HG03097 (cell line): ENCODE results near the gene RAD51B.
"Not testable (repeated sequence)": the region's sequence is repeated elsewhere in the genome, so short reads cannot be mapped to it uniquely, and the experiment has no call there.

ENCODE experiments used
- ATAC-seq: cut with Tn5 transposase; IDR thresholded peaks from one replicate; pipeline ENCODE4 v1.9.1; 2021; ENCODE audit not compliant: unreplicated experiment, low FRiP score

RAD51B gene

GRCh38 chr14:68649476-68650189 is 830.1 kb downstream of the RAD51B start:
- no peak for ATAC-seq

DNA sequence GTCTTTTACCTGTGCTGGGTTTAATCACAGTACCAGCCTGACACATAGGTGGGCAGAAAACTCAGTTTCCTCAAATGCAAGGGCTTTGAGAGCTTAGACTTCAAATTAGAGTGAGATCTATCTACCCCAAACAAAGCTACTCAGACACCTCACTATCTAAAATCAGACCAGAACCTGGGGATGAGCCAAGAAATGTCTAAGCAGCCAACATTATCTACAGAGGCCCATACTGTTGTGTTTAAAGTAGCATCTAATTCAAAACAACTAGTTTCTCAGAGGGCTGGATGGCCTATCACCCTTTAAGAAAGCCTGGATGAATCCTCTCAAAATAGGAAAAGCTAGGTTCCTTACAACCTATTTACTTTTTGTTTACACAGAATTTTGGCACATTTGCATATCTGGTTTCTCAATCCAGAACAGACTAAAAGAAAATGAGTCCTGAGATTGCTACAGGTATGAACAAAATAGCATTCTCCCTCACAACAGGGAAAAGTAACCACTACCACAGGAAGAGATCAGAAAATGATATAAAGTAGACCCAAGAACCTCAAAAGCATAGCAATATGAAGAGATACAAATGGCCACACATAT is 830.9 kb downstream of the RAD51B start:
- ATAC-seq, result no peak

- ATAC-seq, result no peak
Observed at GRCh38 chr14:68651075-68651474, 831.5 kb downstream of the RAD51B start.

DNA sequence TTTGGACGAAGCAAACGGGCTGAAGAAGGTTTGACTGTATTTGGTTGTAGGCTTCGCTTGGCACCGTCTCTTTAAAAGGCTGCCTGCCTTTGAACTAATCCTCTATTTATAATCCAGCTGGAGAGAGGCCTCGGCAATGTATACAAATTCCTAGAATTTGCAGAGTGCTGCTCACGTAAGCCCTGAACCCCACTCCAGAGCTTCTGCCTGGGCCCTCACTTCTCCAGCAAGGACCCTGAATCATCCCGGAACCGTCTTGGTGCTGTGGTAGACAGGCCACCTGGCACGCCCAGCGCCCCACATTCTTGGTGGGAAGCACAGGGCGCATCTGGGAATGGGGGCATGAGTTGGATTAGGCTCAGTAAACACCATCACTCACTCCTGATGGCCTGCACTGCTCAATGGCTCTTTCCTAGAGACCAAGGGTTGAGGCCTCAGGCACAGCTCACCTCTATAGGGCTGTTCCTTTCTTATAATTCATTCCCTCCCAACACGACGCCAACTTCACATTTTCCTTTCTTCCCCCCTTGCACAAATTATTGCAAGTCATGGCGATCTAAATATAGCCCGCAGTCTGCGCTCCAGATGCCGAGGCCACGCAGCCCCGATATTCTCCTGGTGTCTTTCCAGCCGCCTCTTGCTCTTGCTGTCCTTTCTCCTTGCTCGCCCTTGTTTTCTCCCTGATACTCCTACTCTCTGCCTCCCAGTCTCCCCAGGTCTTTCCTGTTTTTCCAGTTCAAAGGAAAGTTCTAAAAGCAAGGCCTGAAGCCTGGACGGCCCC is 832.3 kb downstream of the RAD51B start:
- no peak for ATAC-seq

DNA sequence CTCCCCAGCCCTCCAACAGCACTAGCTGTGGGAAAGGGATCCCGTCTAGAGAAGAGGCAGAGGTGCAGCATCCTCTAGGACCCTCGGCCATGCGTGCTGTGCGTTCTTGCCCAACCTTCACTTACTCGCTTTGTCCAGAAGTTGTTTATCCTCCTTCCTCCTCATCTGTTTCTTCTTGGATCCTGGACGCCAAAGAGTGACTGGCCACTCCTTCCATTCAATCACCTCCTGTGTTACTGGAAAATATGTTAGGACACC is 832.8 kb downstream of the RAD51B start:
- no peak for ATAC-seq

DNA sequence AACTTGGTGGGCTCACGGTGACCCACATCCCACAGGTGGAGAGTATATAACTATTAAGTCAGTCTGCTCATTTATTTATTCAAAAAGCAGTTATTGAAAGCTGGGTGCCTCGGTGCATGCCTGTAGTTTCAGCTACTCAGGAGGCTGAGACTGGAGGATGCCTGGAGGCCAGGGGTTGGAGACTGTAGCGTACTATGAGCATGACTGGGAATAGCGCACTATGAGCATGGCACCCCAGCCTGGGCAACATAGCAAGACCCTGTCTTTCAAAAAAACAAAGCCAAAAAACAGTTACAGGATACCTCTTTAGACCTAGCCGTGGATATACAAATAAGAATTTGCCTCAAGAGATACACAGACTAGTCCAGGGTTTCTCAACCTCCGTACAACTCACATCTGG is 833.5 kb downstream of the RAD51B start:
- no peak for ATAC-seq

- no peak for ATAC-seq
Observed at GRCh38 chr14:68653804-68654203, 834.2 kb downstream of the RAD51B start.

GRCh38 chr14:68654471-68654941 is 834.9 kb downstream of the RAD51B start:
- no peak for ATAC-seq

- no peak for ATAC-seq
Observed at GRCh38 chr14:68655021-68655831, 835.6 kb downstream of the RAD51B start.

GRCh38 chr14:68655911-68656316 is 836.3 kb downstream of the RAD51B start:
- no peak for ATAC-seq

DNA sequence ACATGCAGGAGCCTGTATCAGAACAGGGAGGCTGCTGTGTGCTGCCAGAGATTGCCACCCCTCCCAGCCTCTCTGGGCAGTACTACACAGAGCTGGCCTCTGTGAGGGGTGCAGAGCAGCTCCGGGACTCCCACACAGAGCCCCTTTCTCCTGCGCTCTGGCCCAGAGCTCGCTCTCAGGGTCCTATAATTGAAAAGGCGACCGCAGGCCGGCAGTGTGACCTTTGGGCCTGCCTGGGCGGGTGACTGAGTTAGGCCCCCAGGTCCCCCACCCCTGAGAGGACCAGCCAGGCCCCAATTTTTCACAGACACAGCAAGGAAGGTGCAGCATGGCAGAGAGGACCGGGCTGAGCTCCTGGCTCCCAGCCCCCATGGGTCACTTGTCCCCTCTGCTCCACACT is 836.9 kb downstream of the RAD51B start:
- no peak for ATAC-seq

DNA sequence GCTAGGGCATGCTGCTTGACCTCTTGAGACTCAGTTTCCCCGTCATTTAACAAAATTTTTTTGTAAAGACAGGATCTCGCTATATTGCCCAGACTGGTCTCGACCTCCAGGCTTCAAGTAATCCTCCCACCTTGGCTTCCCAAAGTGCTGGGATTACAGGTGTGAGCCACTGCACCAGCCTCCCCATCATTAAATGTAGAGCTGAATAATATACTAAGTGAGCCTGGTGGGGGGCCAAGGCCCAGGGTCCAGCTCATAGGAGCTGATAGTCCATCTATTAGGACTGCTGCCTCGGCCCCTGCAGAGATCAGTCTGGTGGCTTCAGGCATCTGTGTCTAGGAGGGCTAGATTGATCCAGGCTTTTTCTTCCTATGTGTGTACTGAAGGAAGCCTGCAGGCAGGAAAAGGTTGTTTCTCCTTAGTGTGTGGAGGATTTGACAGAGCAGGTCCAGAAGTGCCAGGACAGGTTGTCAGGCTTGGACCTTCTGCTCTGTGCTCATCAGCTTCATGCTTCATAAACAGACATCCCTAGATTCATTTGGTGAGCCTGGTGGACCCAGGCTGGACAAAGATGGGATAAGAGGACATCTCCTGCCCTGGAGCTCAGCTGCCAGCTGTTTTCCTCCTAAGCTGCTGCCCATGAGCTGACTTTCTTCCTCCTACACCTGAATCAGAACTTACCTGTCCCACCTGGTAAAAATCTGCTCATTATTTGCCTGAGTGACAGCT is 837.9 kb downstream of the RAD51B start:
- no peak for ATAC-seq

GRCh38 chr14:68658029-68658509 is 838.5 kb downstream of the RAD51B start:
- ATAC-seq, result no peak

DNA sequence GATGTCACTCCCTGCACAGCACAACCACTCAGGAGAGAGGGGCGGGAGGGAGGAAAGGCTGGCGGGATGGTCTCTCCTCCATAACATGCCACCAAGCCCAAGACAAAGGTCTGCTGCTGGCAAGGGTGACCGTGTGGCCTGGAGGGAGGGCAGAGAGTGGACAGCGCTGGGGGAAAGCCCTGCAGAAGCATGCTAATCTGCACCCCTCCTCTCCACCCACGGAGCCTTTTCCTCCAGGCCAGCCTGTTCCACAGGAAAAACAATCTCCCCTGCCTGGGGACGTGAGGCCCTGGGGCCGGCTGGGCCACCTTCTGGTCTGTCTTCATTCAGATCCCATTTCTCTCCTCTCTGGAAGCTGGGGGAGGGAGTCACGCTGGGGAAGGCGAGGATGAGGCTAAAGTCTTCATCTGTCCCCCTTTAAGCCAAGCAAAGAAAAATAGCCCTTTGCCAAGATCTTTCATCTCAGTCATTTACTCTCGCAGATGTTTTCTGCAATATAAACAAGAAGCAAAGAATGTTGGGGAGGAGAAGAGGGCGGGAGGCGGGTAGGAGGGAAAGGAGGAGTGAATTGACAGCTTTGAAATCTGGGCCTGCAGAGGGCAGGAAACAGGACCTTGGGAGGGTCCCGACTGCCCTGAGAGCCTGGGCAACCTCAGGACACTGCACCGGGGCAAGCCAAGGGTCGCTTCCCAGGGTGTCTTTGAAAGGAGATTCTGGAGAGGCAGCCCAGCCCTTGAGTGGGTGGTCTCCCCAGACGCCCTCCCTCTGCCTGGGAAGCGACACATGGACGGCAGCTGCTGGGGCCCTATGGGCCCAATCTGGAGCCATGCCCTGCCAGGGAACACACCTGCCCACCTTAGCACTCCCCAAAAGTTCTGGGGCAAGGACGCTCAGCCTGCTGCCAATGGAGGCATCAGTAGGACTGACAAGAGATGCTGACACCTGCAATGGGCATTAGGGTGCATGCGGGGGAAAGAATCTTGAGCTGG is 839.7 kb downstream of the RAD51B start:
- ATAC-seq, result no peak

- ATAC-seq, result no peak
Observed at GRCh38 chr14:68660495-68660894, 840.9 kb downstream of the RAD51B start.

DNA sequence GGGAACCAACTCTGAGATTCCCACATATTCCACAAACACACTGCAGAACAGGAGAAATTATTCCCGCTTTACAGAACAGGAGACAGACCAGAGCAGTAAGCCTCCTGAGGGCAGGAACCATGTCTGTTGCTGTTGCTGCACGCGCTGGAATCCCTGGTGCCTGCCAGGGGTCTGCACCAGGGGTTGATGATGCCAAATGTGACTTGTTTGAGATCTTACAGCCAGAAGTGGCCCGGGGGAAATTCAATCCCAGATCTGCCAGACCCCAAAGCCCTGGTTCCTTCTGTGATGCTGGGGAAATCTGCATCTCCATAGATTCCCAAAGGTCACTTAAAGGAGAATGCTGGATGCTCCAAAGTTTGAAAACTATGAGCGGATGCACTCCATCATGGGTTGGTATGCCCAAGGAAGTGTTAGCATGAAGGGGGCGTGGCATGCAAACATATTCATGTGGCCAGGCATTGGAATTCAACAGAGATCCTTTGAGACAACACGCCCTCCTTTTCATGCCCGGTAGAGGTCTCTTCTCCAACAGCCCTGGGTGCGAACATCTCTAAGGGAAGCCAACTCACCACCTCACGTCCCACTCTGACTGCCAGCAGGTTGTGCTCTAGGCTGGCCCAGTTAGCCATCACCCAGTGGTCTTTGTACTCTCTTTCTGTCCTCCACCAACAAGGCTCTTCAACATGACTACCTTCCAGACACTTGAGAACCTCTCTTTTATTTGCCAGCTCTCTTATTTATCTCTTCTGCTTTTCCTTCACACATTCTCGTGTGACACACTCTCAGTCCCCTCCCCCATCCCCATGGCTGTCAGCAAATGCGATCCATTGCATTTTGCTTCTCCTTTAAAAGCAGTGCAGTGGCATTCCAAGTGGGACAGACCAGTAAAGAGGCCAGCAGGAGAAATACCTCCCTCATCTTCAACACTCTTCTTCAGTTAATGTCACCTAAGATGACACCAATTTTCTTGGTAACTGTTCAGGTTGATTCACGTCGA is 841.9 kb downstream of the RAD51B start:
- no peak for ATAC-seq

- ATAC-seq, result no peak
Observed at GRCh38 chr14:68662392-68662791, 842.8 kb downstream of the RAD51B start.

- not testable (repeated sequence) for ATAC-seq
Observed at GRCh38 chr14:68662826-68663225, 843.2 kb downstream of the RAD51B start.
